GM12864 (cell line): ENCODE data around the gene DGKH.
"Not testable (repeated sequence)": the region's sequence is repeated elsewhere in the genome, so short reads cannot be mapped to it uniquely, and the experiment has no call there.

Source experiments
- DNase-seq: peaks from one replicate; pipeline ENCODE4 v3.0.0-alpha.2; 2011; ENCODE audit warnings: low read depth
- H3K4me3 ChIP-seq: 2 replicates; pipeline ENCODE4 v1.5.1; 2011; ENCODE audit warnings: mild to moderate bottlenecking, low read depth, low read length, control low read depth
- CTCF ChIP-seq: IDR thresholded peaks from 2 replicates; pipeline ENCODE4 v1.5.1; 2011; ENCODE audit warnings: low read depth, mild to moderate bottlenecking, moderate library complexity, low read length, control low read depth, inconsistent platforms; ENCODE audit errors: missing control alignments

DGKH gene

GRCh38 chr13:42066542-42066941, 18.1 kb downstream of the DGKH start:
- no peak for TF ChIP-seq CTCF
- no peak overlapping the region for H3K4me3 ChIP-seq
- no peak for DNase-seq

- no peak overlapping the region for H3K4me3 ChIP-seq
- DNase-seq, result no peak
- TF ChIP-seq CTCF, result no peak
Measured at GRCh38 chr13:42068886-42069285, 20.4 kb downstream of the DGKH start.

GRCh38 chr13:42070599-42070998, 22.2 kb downstream of the DGKH start:
- DNase-seq, H3K4me3 ChIP-seq: not testable (repeated sequence)

- not testable (repeated sequence) for H3K4me3 ChIP-seq, DNase-seq
Measured at GRCh38 chr13:42071179-42071578, 22.7 kb downstream of the DGKH start.

- no peak for TF ChIP-seq CTCF
- no peak for DNase-seq
- no peak overlapping the region for H3K4me3 ChIP-seq
Measured at GRCh38 chr13:42071672-42072419, 23.4 kb downstream of the DGKH start.

- TF ChIP-seq CTCF, result no peak
- no peak overlapping the region for H3K4me3 ChIP-seq
- DNase-seq, result no peak
Measured at GRCh38 chr13:42073683-42074082, 25.2 kb downstream of the DGKH start.

GRCh38 chr13:42075517-42075916, 27.1 kb downstream of the DGKH start:
- TF ChIP-seq CTCF, result no peak
- no peak overlapping the region for H3K4me3 ChIP-seq
- no peak for DNase-seq

- TF ChIP-seq CTCF, result no peak
- DNase-seq, result no peak
- H3K4me3 ChIP-seq, result no peak overlapping the region
Measured at GRCh38 chr13:42076309-42076713, 27.9 kb downstream of the DGKH start.
